Stimulated activated CD8-positive, alpha-beta memory T cell treated with anti-CD3 and anti-CD28 coated beads, Interleukin-2, amount 100 ng/mL, for 1 hour (primary cell): ENCODE data around the gene ANKRD28.
"Not testable (repeated sequence)": the region's sequence is repeated elsewhere in the genome, so short reads cannot be mapped to it uniquely, and the experiment has no call there.

Source experiments
- DNase-seq, 2 donors: peaks; one replicate each; pipeline ENCODE4 v3.0.0-alpha.2; 2020; ENCODE audit warnings: low read depth in 2 of 2

The ANKRD28 gene

GRCh38 chr3:15803921-15804320 is 6.1 kb upstream of the ANKRD28 start:
- DNase-seq: no peak

- DNase-seq: no peak
Measured at GRCh38 chr3:15801298-15801697, 3.5 kb upstream of the ANKRD28 start.

GRCh38 chr3:15800780-15801179 is 3.0 kb upstream of the ANKRD28 start:
- DNase-seq: no peak

- no peak for DNase-seq
Measured at GRCh38 chr3:15800327-15800726, 2.5 kb upstream of the ANKRD28 start.

GRCh38 chr3:15798533-15799245 is 910 bp upstream of the ANKRD28 start:
- DNase-seq: no peak

- no peak for DNase-seq
Measured at GRCh38 chr3:15796771-15797641, 773 bp downstream of the ANKRD28 start.

- DNase-seq: no peak
Measured at GRCh38 chr3:15796331-15796730, 1.4 kb downstream of the ANKRD28 start.

GRCh38 chr3:15795651-15796308 is 2.0 kb downstream of the ANKRD28 start:
- no peak for DNase-seq

- no peak for DNase-seq
Measured at GRCh38 chr3:15794842-15795650, 2.7 kb downstream of the ANKRD28 start.

GRCh38 chr3:15794303-15794771 is 3.4 kb downstream of the ANKRD28 start:
- peak in 1 of 2 donors; percentile 4 for DNase-seq

- no peak for DNase-seq
Measured at GRCh38 chr3:15791525-15791924, 6.3 kb downstream of the ANKRD28 start.

- DNase-seq: no peak
Measured at GRCh38 chr3:15787941-15788340, 9.8 kb downstream of the ANKRD28 start.

GRCh38 chr3:15787526-15787925 is 10.3 kb downstream of the ANKRD28 start:
- DNase-seq: no peak

- DNase-seq: no peak
Measured at GRCh38 chr3:15783361-15783969, 14.3 kb downstream of the ANKRD28 start.

GRCh38 chr3:15782429-15782828 is 15.3 kb downstream of the ANKRD28 start:
- no peak for DNase-seq

GRCh38 chr3:15781637-15782402 is 16.0 kb downstream of the ANKRD28 start:
- DNase-seq: no peak

GRCh38 chr3:15781131-15781530 is 16.6 kb downstream of the ANKRD28 start:
- no peak for DNase-seq

- no peak for DNase-seq
Measured at GRCh38 chr3:15779111-15779510, 18.7 kb downstream of the ANKRD28 start.

- no peak for DNase-seq
Measured at GRCh38 chr3:15778332-15778858, 19.4 kb downstream of the ANKRD28 start.

GRCh38 chr3:15774931-15775560 is 22.7 kb downstream of the ANKRD28 start:
- not testable (repeated sequence) for DNase-seq
